HG02642 (cell line): Measurements from ENCODE around the gene USH2A.

Source experiments
- ATAC-seq: cut with Tn5 transposase; IDR thresholded peaks from one replicate; pipeline ENCODE4 v1.9.1; 2021; ENCODE audit warnings: mild to moderate bottlenecking; ENCODE audit not compliant: unreplicated experiment, poor library complexity

The USH2A gene

DNA sequence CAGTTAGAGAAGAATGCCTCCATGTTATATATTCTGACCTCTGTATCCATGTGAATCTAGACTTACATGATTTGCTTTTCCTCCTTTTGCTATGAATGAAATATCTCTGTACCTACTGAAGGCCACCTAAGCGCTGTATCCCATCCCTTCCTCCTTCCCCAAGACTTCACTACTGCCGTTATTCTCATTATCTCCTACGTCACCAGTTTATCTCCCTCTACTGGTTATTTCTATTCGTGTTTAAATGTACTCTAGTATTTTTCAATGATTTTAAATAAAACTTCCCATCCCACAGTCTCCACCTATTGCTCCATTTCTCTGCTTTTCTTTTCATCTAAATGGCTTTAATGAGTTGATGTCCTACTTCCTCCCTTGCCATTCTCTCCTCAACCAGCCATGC, 746.1 kb downstream of the USH2A start:
- no peak for ATAC-seq

- ATAC-seq = no peak
These were observed 749.3 kb downstream of the USH2A start for GRCh38 chr1:215673943-215674342.

DNA sequence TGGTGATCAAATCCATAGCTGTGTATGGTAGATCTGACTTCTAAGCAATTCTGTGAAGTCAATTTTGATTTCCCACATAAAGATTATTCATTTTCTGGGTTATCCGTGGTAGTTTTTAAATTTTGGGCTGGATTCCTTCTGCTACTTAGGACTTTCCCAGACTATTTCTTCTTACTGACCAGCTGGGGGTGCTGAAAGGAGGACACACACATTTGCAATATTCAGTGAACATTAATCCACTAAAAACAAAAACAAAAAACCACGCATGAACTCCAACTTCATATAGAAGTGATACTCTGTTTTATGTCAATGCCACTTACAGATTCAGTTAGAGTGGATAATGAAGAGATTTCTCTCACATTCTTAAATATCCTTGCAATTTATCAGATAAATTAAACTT, 750.8 kb downstream of the USH2A start:
- no peak for ATAC-seq

- no peak for ATAC-seq
These were observed 753.3 kb downstream of the USH2A start for GRCh38 chr1:215669806-215670491.

DNA sequence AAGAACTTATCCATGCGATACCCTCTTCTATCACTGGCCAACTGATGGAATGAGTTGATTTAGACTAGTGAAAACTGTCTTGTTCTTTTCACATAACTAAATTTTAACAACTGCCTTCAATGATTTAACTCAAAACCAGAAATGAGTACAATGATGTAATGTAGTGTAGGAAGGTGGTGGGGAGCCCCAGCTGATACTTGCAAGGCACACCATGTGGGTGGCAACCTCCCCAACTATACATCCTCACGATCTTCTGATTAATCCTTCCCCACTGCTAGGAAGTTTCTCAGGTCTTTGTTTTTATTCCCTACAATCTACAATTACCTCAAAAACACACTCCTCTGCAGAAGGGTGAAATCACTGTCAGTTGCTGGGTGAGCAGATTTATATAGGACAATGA, 755.5 kb downstream of the USH2A start:
- ATAC-seq = no peak

DNA sequence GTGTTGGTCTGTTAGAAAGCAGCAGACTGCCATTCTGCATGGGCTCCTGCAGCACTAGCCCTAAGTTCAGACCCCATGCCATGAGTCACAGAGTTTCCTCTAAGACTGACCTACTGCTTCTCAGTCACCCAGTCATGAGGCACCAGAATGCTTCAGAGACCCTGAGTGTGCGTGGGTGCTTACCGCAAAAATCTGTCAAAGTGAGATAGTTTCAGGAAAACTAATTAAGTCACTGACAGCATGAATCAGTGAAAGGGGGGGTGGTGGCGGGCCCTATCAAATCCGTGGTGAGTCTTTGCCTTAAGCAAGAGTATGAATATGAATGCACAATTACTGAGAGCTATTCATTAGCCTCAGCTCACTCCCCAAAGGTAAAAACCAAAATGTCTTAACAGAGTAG, 758.0 kb downstream of the USH2A start:
- ATAC-seq = no peak

- no peak for ATAC-seq
These were observed 762.2 kb downstream of the USH2A start for GRCh38 chr1:215661033-215661432.

DNA sequence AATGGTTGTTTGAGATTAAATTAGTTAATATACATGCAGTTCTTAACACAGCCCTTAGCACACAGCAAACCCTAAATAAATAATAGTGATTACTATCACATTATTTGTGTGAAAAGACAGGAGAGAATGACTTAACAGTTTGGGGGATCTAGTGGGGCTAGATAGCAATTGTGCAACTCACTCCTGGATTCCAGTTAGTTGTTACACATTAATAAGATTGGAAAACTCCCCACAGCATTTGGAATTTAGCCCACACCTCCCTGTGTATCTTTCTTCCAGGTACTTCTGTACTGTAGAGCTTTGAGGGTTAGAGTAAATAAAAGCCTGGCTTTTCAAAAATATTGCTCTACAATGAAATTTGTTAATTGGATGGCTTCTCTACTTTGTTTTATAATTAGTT, 763.0 kb downstream of the USH2A start:
- no peak for ATAC-seq

GRCh38 chr1:215657047-215657446, 766.2 kb downstream of the USH2A start:
- no peak for ATAC-seq

DNA sequence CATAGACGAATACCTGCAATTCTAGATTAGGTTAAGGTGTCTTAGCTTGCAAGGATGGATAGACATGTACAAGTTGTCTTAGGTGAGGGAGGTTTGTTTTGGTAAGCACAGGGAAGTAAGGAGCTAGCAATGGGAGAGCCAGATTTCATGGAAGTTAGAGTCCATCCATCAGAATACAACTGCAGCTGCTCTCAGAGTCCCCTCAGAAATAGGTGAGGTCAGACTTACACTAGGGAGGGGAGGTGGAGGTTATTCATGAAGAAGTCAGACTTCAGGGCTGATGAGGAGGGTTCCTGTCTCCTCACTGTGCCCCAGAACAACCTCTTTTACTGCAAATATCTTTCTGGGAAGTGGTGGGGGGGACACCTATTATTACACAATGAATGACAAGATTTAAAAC, 770.9 kb downstream of the USH2A start:
- ATAC-seq = no peak

DNA sequence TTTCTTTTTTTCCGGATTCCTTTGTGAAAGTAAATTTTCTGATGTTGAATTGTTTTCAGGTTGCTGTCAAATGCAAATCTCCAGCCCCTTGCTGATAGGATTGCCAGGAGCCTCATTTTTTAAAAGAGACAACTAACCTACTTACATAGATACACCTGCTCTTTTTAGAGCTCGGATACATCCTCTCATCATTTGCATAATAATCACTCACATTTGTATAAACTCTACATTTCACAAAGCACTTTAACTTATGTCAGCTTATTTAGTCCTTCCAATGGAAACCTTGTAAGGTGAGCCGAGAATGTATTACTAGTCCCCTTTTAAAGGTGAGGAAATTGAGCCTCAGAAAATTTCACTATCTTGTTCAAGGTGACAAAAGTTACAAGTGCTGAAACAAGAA, 771.4 kb downstream of the USH2A start:
- ATAC-seq = no peak

GRCh38 chr1:215650446-215651149, 772.6 kb downstream of the USH2A start:
- no peak for ATAC-seq

DNA sequence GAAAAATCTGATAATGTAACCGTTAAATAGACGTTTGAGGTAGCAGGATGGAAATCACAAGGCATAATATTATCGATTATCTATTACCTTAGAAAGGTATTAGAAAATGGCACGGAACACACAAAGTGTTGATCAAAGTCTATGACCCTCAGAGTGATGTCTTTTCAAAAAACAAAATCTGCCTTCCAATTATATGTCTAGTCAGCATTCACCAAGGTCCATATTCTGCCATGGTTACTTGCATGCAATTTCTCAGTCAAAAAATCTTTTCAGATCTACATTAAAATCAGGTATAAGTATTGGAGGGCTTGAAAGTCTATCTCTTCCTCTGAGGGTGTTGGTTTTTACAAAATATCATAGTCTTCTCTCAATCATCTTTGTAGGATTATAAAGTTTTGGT, 774.3 kb downstream of the USH2A start:
- no peak for ATAC-seq

DNA sequence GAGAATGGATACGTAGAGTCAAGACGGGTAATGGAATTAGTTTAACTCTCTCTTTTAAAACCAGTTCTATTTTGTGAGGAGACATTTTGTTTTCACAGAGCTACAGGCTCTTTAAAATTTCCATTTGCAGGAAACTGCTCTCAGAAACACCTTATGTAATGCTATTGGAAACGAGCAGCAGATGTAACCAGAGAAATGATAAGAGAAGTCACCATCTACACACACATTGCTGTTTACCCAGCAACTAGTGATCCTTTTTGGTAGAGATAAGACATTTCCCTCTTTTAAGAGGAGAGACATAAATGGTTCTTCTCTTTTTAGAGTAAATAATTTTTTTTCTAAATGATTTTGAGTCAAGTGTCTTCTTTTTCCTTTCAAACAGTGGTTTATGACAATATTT, 775.5 kb downstream of the USH2A start:
- no peak for ATAC-seq

GRCh38 chr1:215645861-215646260, 777.4 kb downstream of the USH2A start:
- no peak for ATAC-seq

- no peak for ATAC-seq
These were observed 778.1 kb downstream of the USH2A start for GRCh38 chr1:215645182-215645581.

GRCh38 chr1:215643592-215644321, 779.5 kb downstream of the USH2A start:
- no peak for ATAC-seq

GRCh38 chr1:215640429-215641148, 782.7 kb downstream of the USH2A start:
- no peak for ATAC-seq

GRCh38 chr1:215637041-215637573, 786.1 kb downstream of the USH2A start:
- no peak for ATAC-seq

DNA sequence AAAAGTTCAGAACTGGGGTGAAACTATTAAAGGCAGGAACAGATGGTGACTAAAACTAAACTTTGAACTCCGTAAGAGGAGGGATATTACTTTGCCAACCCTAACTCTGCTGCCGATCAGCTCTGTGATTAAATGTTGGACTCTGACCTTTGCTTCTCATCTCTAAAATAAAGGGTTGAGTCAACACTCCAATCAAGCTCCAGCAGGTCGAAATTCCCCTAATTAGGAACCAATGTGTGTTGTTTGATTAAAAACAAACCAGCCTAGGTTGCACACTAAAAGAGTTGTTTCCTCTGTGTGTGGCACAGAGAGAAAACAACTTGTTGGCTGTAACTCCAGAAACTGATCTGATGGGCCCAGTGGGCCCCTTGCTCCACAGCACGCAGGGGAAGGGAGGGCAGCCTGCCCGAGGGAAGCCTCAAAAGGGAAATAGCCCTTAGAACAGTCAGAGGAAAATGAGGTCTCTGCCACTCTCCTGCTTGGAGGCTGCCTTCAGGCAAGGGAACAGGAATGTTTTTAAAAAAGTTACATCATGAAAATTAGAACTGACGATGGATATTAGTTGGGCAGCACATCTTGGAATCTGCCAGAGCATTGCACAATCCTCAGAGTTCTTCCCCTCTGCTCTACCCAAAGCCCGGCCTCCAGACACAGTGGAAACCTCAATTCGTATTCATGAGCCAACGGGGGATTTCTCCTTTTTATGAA, 786.8 kb downstream of the USH2A start:
- ATAC-seq = no peak
